Measurements from ENCODE around the gene TGFBR3L. TPM values are rescaled to one million over a fixed set of nuclear protein-coding genes. Genes with fewer than 3 reads are reported as not detected.

The TGFBR3L gene
- total and polyA plus RNA-seq, 2 of the 8 experiments (the other 6 are each of a cell fraction or from before 2014, with no cell fraction given) = 3.1 to 3.7 TPM

GRCh38 chr19:7953576-7953975 lies 38.9 kb downstream of the TGFBR3L start:
- Histone ChIP-seq H3K27ac (ENCODE audit: low read depth, low read length) (no peak overlapping the region), H4K20me1 (replicated peaks in 1 of 2; ENCODE audit: control insufficient read depth in 1 of 2, insufficient read depth in 2 of 2, low read length in 2 of 2) (peaks cover 2% of the 10 kb centered on the region in 2 experiments), H3K4me2 (ENCODE audit: insufficient read depth in 1 of 2, low read depth in 2 of 2, low read length in 2 of 2) (no peak overlapping the region), H3K4ac (replicated peaks; ENCODE audit: insufficient read length, low read depth, low read length) (no peak overlapping the region), H3K23me2 (ENCODE audit: low read depth, low read length) (peaks cover 4% of the 10 kb centered on the region; the same call in 1 of the 2 replicates), H2BK20ac (ENCODE audit: low read length) (no peak overlapping the region), H4K5ac (ENCODE audit: insufficient read length, low read depth, low read length) (no peak overlapping the region), H3K14ac (ENCODE audit: insufficient read length) (no peak overlapping the region), H3K27me3 (replicated peaks in 1 of 4; ENCODE audit: control insufficient read depth in 3 of 4, extremely low read depth in 1 of 4, insufficient read depth in 3 of 4, low read length in 3 of 4) (no peaks in the 10 kb centered on the region; a peak in 1 of 7 replicates), H2BK15ac (ENCODE audit: low read length) (no peak overlapping the region), H3K79me2 (ENCODE audit: control insufficient read depth in 1 of 2, insufficient read depth in 2 of 2, low read length in 2 of 2) (no peaks in the 10 kb centered on the region), H2AFZ (ENCODE audit: low read length) (no peak overlapping the region), H3K18ac (ENCODE audit: extremely low read depth, low read length) (peak overlapping the region; percentile 19; the same call in 1 of the 2 replicates), H4K8ac (ENCODE audit: extremely low read depth, insufficient read depth, low read length) (no peak overlapping the region), H3K9me3 (ENCODE audit: insufficient read depth in 2 of 2, low read depth in 1 of 2, low read length in 1 of 2) (no peaks in the 10 kb centered on the region), H3K23ac (ENCODE audit: insufficient read length) (no peak overlapping the region), H3K4me3 (ENCODE audit: extremely low read depth in 1 of 4, insufficient read depth in 2 of 4, low read depth in 3 of 4, low read length in 4 of 4) (no peak overlapping the region), H4K91ac (replicated peaks; ENCODE audit: insufficient read length, low read length) (no peak overlapping the region), H3K56ac (replicated peaks; ENCODE audit: insufficient read length, low read depth, low read length) (no peak overlapping the region), H3K4me1 (replicated peaks in 1 of 4; ENCODE audit: control insufficient read depth in 3 of 4, insufficient read depth in 4 of 4, low read length in 3 of 4) (peaks cover 0 to 4% (median 0%) of the 10 kb centered on the region in 4 experiments; a peak in 1 of 7 replicates), H2BK120ac (replicated peaks; ENCODE audit: low read depth, low read length) (no peak overlapping the region), H3K36me3 (ENCODE audit: control insufficient read depth in 2 of 4, insufficient read depth in 4 of 4, low read length in 3 of 4) (no peaks in the 10 kb centered on the region; a peak in 1 of 8 replicates), H3K79me1 (ENCODE audit: low read depth, low read length) (no peaks in the 10 kb centered on the region), H2BK5ac (ENCODE audit: low read depth, low read length) (no peak overlapping the region), H2AK5ac (ENCODE audit: low read depth, low read length) (no peak overlapping the region), H2BK12ac (ENCODE audit: low read depth, low read length) (no peak overlapping the region), H3K9ac (replicated peaks in 1 of 4; ENCODE audit: extremely low read depth in 1 of 4, low read depth in 3 of 4, low read length in 3 of 4) (no peak overlapping the region)
- CTCF ChIA-PET (ENCODE audit: partially characterized antibody) = interaction anchor here (1.0 to 3.2 kb wide), 4 partner anchors 9 to 116 kb away, joined by 4 to 21 read pairs (median 7); partner anchors contain the start of gene TIMM44
- 74% methylated on average over 7 of the region's 7 CpGs; no CpG with 5 or more reads in 1 of the 2 experiments for WGBS, 2 experiments (ENCODE audit: extremely low coverage in 1 of 2, insufficient coverage in 1 of 2, insufficient read length in 1 of 2, insufficient replicate concordance in 2 of 2, low coverage in 1 of 2, low lambda C conversion rate in 2 of 2, missing lambda C conversion rate in 1 of 2)
- POLR2A ChIA-PET (ENCODE audit: partially characterized antibody) = interaction anchor here (1.1 to 6.6 kb wide), 4 partner anchors 13 to 54 kb away, joined by 3 to 98 read pairs (median 4); partner anchors contain the start of gene TIMM44
- DNase-seq (ENCODE audit: low read depth in 1 of 2, low spot score in 2 of 2) = no peak
- no peak for FAIRE-seq
- no peak for TF ChIP-seq POU5F1 (IDR thresholded peaks at IDR 0.05; ENCODE audit: low read depth, low read length)
- no peak for TF ChIP-seq TBP (IDR thresholded peaks at IDR 0.05; ENCODE audit: low read depth, low read length)
- no peak for TF ChIP-seq CREB1 (IDR thresholded peaks at IDR 0.05)
- no peak for TF ChIP-seq RXRA (IDR thresholded peaks at IDR 0.05; ENCODE audit: insufficient read depth, low read depth, low read length)
- TF ChIP-seq CTCF (IDR thresholded peaks at IDR 0.05; ENCODE audit: control extremely low read depth in 1 of 3, insufficient read depth in 1 of 3, low read depth in 1 of 3, low read length in 3 of 3) = no peak
- no peak for TF ChIP-seq E2F6 (IDR thresholded peaks at IDR 0.05)
- no peak for TF ChIP-seq SIN3A (conservative IDR thresholded peaks at IDR 0.05 in 1 of 2, IDR thresholded peaks at IDR 0.05 in 1 of 2; ENCODE audit: low read depth in 1 of 2, low read length in 2 of 2)
- TF ChIP-seq TCF12 (IDR thresholded peaks at IDR 0.05; ENCODE audit: low read depth, low read length) = no peak
- TF ChIP-seq JUND (IDR thresholded peaks at IDR 0.05; ENCODE audit: low read length) = no peak
- no peak for TF ChIP-seq TEAD4 (IDR thresholded peaks at IDR 0.05; ENCODE audit: low read depth, low read length)

Measured in H1 (cell line).